Effector CD8-positive, alpha-beta T cell (primary cell): Measurements from ENCODE around the gene MRPL36.
A peak's percentile ranks its signal among the peaks of the same experiment; 100 is the strongest.
"Not testable (repeated sequence)": the region's sequence is repeated elsewhere in the genome, so short reads cannot be mapped to it uniquely, and the experiment has no call there.

Experiments
- DNase-seq: peaks from one replicate; lab custom pipeline; 2025; lab: John Stamatoyannopoulos, UW

The MRPL36 gene

GRCh38 chr5:1832511-1833250 is 33.0 kb upstream of the MRPL36 start:
- no peak for DNase-seq

DNA sequence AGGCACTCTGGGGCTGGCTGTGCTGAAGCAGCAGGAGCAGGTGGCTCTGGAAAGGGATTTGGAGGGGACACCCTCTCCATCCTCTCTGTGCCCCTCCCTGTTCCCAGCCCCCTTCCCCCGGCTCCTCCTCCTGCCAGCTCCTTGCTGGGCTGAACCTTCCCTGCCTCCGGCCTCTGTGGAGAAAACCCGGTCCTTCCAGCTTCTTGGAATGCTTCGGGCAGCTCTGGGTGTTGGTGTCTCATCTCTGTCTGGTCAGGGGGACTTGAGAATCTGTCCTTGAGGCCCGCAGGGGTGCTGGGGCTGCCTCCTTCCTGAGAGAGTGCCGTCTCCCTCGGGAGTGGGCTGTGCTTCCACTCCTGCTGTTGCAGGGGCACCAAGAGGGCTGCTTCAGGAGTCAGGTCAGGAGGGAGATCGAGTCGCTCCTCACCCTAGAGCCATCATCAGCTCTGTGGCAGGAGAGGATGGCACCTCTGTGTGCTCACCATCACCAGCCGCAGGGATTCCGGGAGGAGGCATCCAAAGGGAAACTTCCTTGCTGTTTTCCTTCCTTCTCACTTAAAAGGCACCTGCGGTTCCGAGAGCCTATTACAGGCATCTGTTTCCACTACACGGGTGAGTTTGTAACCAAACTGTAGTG is 32.2 kb upstream of the MRPL36 start:
- no peak for DNase-seq

- DNase-seq = no peak
Measured at GRCh38 chr5:1831257-1831656, 31.6 kb upstream of the MRPL36 start.

GRCh38 chr5:1830571-1831228 is 31.1 kb upstream of the MRPL36 start:
- no peak for DNase-seq

DNA sequence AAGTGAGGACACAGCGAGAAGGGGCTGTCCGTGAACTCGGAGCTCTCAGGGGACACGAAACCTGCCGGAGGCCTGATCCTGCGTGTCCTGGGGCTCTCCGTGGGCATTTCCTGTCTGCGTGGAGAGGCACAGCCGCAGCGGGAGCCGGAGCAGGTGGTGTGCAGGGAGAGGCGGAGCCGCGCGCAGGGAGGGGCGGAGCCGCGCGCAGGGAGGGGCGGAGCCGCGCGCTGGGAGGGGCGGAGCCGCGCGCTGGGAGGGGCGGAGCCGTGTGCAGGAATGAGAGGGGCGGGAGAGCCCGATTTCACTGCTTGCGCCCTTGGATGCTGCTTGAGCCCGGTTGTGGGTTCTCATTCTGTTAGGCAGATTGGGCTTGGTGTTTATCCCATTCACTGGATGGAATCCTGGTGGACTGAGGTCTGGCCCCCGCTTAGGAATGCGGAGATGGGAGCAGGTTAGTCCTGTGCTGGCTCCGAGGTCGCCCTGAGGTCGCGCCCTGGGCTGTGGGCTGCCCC is 28.3 kb upstream of the MRPL36 start:
- peak; percentile 12 for DNase-seq

DNA sequence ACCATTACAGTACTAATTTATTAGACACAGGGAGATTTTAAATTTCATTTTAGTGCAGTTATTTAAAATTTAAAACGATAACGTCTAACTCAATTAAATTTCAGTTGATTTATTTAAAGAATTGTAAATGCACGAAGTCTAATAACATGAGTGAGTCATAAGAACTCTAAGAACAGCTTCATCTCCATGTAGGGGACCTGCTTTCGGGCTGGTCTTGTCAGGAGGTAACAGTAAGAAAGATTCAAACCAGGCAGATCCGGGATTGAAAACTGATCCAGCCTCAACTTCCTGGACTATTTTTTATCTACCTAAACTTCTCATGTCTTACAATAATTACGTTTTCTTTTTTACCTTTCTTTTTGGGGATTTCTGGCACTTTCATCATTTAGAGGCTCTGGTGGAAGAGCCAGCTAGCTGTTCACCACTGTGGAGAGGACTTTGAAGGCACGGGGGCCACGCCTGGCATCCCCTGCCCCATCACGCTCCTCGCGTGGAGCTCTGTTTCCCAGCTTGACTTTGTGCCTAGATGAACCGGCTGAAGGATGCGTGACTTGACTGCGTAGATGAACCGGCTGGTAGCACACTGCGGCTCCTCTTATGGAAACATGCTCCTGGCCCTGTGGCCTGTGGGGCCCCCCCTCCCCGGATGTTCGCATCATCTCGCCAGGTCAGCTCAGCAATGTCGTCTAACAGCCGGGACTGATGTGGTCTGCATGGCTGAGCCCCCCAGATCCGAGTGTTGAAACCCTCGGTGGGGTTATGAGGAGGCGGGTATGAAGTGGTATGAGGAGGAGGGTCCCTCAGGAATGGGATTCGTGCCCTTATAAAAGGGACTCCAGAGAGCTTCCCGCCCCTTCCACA is 27.6 kb upstream of the MRPL36 start:
- DNase-seq = no peak

- no peak for DNase-seq
Measured at GRCh38 chr5:1826235-1826980, 26.8 kb upstream of the MRPL36 start.

- DNase-seq = no peak
Measured at GRCh38 chr5:1824903-1825841, 25.5 kb upstream of the MRPL36 start.

DNA sequence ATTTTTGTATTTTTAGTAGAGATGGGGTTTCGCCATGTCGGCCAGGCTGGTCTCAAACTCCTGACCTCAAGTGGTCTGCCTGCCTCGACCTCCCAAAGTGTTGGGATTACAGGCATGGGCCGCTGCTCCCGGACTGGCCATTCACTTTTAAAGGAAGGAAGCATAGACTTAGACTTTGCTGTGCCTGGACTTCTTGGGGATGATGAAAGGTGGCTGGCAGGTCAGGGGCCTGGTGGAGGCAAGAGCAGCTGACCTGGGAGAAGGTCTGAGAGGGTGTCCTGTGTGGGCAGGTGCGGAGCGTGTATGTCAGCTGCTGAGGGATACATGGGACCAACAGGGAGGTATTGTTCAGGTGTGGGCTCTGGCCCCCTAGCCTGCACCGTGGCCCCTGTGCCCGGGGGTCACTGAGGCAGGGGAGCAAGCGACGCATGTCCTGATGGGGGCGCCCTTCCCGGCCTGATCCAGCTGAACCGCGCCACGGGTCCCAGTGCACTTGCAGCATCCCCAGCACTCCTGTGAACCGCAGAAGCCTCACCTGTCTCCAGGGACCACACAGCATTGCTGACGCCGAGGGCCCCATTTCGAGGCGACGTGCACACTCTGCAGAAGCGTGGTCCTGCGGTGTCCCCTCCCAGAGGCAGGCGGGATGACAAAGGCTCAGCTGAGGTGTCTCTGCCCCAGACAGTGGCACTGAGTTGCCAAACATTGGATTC is 24.6 kb upstream of the MRPL36 start:
- DNase-seq = no peak

DNA sequence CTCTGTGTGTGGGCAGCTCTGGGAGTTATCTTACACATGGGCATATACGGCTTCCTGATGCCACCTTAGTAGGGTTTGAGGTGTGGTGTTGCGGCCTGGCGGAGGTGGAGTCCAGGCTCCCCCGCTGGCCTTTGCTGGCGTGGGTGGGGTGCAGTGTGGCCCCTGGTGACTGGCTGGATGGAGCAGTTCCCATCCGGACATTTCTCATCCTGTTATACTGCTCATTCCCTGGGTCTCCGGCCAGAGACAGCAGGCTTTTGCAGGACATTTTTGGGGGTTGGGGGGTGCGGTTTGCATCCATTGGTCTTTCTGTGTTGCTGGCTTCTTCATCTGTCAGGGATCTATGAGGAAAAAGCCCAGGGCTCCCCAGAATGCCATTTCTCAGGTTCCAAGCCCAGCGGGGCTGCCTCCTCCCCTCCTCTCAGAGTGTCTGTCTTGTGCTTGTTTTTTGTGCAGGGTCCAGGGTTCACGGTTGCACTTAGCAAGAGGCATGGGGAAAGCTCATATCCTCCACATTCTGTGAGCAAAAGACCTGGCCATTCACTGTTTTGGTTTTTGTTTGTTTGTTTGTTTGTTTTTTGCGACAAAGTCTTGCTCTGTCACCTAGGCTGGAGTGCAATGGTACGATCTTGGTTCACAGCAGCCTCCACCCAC is 23.9 kb upstream of the MRPL36 start:
- DNase-seq = no peak

DNA sequence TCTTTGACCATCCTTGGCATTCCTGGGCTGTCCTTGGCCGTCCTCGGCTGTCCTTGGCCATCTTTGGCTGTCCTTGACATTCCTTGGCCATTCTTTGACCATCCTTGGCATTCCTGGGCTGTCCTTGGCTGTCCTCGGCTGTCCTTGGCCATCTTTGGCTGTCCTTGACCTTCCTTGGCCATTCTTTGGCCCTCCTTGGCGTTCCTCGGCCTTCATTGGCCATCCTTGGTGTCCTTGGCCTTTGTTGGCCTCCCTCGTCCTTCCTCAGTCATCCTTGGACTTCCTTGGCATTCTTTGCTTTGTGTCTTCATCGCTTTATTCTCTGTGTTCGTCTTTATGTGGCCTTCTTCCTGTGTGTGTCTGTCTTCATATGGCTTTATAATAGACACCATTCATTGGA is 22.2 kb upstream of the MRPL36 start:
- no peak for DNase-seq

GRCh38 chr5:1820926-1821325 is 21.3 kb upstream of the MRPL36 start:
- DNase-seq = no peak

GRCh38 chr5:1820381-1820780 is 20.7 kb upstream of the MRPL36 start:
- DNase-seq = no peak

GRCh38 chr5:1819458-1819857 is 19.8 kb upstream of the MRPL36 start:
- DNase-seq = no peak

GRCh38 chr5:1818784-1819183 is 19.1 kb upstream of the MRPL36 start:
- DNase-seq = no peak

GRCh38 chr5:1817261-1818043 is 17.8 kb upstream of the MRPL36 start:
- DNase-seq = no peak

GRCh38 chr5:1816495-1817089 is 17.0 kb upstream of the MRPL36 start:
- not testable (repeated sequence) for DNase-seq

DNA sequence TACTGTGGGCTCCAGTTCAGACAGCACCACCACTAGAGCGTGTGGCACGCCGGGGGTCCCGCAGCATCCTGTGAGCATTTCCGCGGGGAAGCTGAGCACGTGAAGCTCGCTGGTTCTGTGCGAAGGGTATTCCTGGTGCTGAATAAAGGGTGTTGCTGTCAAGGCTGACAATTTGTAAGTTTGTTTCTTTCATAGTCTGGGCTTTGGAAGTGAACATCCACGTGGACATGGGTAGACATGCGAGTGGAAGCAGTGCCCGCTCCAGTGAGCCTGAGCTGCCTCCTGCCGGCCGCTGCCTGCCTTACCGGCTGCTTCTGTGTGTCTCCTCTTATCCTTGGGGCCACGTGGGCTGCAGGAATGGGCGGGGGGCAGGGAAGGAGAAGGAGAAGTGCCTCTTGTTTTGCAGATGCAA is 16.2 kb upstream of the MRPL36 start:
- no peak for DNase-seq
